GM19463 (cell line): ENCODE measurements around the gene CREBL2.
"Not testable (repeated sequence)": the region's sequence is repeated elsewhere in the genome, so short reads cannot be mapped to it uniquely, and the experiment has no call there.

Source experiments
- ATAC-seq: cut with Tn5 transposase; IDR thresholded peaks from one replicate; pipeline ENCODE4 v1.9.1; 2021; ENCODE audit warnings: mild to moderate bottlenecking, moderate library complexity; ENCODE audit not compliant: unreplicated experiment

CREBL2 gene

GRCh38 chr12:12611512-12612306 lies at the start of gene CREBL2:
TSS of gene CREBL2 (plus strand) at chr12:12611876. CDS start at chr12:12612173, 297 bp downstream.
- ATAC-seq = peak; percentile 67

GRCh38 chr12:12562016-12562483 lies 49.6 kb upstream of the CREBL2 start:
- no peak for ATAC-seq

- ATAC-seq = peak; percentile 81
Observed at GRCh38 chr12:12562585-12563261, 49.0 kb upstream of the CREBL2 start, which contains the start of gene DUSP16. TSS of gene DUSP16 (minus strand) at chr12:12562863. CDS start at chr12:12521098, 41,765 bp downstream.

- ATAC-seq = no peak
Observed at GRCh38 chr12:12563290-12563928, 48.3 kb upstream of the CREBL2 start.

GRCh38 chr12:12564911-12565310 lies 46.8 kb upstream of the CREBL2 start:
- ATAC-seq = no peak

GRCh38 chr12:12565971-12566370 lies 45.7 kb upstream of the CREBL2 start:
- ATAC-seq = not testable (repeated sequence)

GRCh38 chr12:12572659-12573058 lies 39.0 kb upstream of the CREBL2 start:
- ATAC-seq = no peak

- no peak for ATAC-seq
Observed at GRCh38 chr12:12577786-12578185, 33.9 kb upstream of the CREBL2 start.

- ATAC-seq = not testable (repeated sequence)
Observed at GRCh38 chr12:12580716-12581115, 31.0 kb upstream of the CREBL2 start.

GRCh38 chr12:12582193-12582881 lies 29.3 kb upstream of the CREBL2 start:
- peak; percentile 22 for ATAC-seq

- ATAC-seq = peak; percentile 91
Observed at GRCh38 chr12:12582895-12583303, 28.8 kb upstream of the CREBL2 start.

- ATAC-seq = no peak
Observed at GRCh38 chr12:12583510-12584178, 28.0 kb upstream of the CREBL2 start.

- no peak for ATAC-seq
Observed at GRCh38 chr12:12585115-12585863, 26.4 kb upstream of the CREBL2 start.

- no peak for ATAC-seq
Observed at GRCh38 chr12:12586879-12587675, 24.6 kb upstream of the CREBL2 start.

- ATAC-seq = no peak
Observed at GRCh38 chr12:12587878-12588277, 23.8 kb upstream of the CREBL2 start.

GRCh38 chr12:12588436-12588835 lies 23.2 kb upstream of the CREBL2 start:
- not testable (repeated sequence) for ATAC-seq

- no peak for ATAC-seq
Observed at GRCh38 chr12:12590961-12591360, 20.7 kb upstream of the CREBL2 start.

- no peak for ATAC-seq
Observed at GRCh38 chr12:12592930-12593329, 18.7 kb upstream of the CREBL2 start.

GRCh38 chr12:12595929-12596328 lies 15.7 kb upstream of the CREBL2 start:
- ATAC-seq = not testable (repeated sequence)
